DMS 273 treated with DMSO at 0.1 percent for 48 hours (cell line): Measurements from ENCODE around the gene MYOF.
"Not testable (repeated sequence)": the region's sequence is repeated elsewhere in the genome, so short reads cannot be mapped to it uniquely, and the experiment has no call there.

Experiments used
- DNase-seq: peaks from one replicate; lab custom pipeline; 2025; lab: John Stamatoyannopoulos, UW

Gene MYOF

DNA sequence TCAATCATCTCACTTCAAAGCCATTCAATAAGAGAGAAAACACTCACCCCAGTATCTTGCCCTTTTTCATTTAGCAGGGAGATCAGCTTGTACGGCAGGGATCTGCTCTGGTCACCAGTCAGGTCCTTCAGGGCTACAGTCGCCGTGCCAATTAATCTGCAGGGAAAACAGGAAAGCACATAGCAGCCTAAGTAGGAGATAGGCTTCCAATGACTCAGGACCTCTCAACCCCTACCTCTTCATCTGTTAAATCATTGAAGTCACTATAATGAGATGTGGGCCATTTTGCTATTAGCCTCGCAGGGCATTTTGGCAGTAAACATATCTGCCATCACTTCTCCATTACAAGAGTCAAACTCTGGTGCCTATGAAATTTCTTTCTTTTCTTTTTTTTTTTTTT lies 50.8 kb downstream of the MYOF start:
- DNase-seq = no peak

DNA sequence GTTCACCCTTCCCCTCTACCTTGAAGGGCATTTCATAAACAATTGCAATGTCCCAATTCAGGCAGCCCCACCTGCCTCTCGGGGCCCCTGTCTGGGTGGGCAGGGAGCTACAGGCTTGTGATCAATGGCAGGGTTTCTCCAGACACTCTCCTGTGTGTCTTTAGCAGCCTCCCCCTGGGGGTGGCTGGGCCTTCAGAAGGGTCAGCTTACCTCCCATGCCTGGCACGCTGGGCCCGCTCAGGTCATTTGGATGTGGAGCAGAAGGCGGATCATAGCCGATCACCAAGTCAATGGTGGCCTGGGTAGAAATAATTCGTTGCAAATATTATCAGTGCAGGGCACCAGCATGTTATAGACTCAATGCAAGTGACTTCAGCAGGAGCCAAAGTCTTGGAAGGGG lies 56.3 kb downstream of the MYOF start:
- no peak for DNase-seq

DNA sequence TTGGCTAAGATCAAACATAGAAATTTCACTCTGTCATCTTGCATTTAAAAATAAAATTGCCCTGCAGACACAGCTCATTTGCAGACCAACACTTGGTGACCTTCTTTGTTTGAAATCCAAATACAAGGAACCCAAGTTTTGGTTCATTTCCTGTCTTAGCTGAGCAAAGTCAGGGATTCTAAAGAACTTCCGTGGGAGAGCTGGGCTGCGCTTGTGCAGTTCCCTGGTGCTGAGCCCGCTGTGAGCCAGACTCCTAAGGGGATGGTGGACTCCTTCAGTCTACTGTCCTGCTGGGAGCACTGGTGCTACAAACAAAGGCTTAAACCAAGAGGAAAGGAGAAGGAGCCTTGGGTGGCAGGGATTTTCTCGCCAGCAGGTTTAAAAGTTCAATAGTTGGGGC lies 60.0 kb downstream of the MYOF start:
- no peak for DNase-seq

DNA sequence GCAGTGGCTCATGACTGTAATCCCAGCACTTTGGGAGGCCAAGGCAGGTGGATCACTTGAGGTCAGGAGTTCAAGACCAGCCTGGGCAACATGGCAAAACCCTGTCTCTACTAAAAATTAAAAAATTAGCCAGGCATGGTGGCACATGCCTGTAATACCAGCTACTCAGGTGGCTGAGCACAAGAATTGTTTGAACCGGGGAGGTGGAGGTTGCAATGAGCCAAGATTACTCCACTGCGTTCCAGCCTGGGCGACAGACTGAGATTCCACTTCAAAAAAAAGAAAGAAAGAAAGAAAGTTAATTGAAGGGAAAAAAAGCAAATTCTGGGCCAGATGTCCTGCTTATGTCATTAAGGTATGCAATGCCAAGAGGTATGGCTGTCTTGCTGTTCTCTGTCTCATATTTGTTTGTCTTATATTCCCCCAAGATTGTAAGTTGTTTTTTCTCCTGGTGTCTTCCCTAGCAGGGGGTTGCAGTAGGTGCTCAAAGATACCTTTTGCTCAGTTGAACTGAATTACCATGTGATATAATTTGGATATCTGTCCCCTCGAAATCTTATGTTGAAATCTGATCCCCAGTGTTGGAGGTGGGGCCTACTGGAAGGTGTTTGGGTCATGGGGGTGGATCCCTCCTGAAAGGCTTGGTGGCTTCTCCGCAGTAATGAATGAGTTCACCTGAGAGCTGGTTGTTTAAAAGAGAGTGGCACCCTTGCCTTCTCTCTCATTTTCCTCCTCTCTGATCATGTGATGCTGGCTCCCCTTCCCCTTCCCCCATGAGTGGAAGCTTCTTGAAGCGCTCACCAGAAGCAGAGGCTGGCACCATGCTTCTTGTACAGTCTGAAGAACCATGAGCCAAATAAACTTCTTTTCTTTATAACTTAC lies 60.9 kb downstream of the MYOF start:
- DNase-seq = no peak

DNA sequence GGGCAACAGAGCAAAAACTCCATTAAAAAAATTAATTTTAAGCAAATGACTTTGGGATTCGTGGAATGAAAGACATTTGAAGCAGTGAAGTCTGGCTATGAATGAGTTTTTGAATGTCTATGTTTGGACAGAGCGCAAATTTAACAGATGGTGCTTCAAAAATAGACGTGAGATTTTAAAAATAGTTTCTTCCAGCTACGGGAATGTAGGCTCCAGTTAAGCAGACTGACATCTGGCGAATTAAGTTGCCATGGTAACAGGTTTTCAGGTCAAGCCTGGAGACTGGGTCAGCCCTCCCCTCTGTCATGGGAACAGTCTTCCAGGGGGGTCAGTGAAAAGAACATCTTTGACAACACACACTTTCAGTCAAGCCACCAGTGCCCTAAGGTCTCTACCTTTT lies 62.0 kb downstream of the MYOF start:
- DNase-seq = peak; percentile 81

DNA sequence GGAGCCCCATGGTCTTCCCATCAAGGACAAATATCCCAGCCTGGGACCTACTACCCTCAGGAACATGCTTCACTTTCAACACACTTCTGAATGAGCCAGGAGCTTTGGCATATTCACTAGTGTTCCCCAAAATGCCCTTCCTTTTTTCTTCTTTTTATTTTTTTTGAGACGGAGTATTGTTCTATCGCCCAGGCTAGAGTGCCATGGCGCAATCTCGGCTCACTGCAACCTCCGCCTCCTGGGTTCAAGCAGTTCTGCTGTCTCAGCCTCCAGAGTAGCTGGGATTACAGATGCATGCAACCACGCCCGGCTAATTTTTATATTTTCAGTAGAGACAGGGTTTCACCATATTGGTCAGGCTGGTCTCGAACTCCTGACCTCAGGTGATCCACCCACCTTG lies 63.1 kb downstream of the MYOF start:
- not testable (repeated sequence) for DNase-seq

DNA sequence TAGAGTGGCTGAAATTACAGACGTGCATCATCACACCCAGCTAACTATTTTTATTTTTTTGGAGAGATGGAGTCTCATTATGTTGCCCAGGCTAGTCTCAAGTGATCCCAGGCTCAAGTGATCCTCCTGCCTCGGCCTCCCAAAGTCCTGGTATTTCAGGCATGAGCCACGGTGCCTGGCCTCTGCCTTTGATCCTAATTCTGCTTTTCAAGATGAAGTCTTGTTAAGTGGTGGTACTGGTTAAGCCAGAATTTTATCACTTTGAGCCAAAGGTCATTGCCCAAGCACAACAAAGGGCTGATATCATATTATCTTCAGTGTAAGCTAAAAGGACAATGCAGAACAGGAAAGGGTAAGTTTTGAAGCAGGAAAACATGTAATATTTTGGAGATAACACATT lies 64.2 kb downstream of the MYOF start:
- no peak for DNase-seq

DNA sequence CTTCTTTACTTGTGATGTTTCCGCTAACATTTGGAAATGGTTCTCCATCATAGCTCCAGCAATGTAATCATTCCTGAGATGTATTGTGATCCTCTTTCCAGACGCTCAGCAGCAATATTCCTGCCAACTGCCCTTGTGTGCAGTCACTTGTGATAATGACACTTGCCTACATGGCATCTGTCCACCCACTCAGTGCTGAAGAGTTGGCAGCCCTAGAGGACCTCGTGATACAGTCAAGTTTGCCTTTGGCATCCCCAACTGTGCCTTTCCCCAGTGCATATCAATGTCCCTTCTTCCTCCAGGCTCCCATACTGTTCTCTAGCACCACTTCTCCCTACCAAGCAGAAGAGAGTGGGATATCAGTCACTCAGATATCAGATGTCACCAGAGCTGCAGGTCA lies 64.9 kb downstream of the MYOF start:
- no peak for DNase-seq

DNA sequence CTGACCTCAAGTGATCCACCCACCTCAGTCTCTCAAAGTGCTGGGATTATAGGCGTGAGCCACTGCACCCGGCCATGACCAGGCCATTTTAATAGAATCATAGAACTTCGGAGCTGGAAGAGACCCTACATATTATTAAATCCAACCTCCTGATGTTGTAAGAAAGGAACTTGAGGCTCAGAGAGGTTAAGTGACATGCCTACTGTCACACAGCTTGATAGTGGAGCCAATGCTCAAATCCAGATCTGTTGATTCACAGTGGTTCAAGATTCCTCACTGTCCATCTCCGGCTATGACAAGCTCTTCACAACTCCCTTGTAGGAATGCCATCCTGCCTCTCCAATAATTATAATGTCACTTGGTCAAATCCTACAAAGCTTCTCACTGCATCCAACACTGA lies 65.3 kb downstream of the MYOF start:
- no peak for DNase-seq

DNA sequence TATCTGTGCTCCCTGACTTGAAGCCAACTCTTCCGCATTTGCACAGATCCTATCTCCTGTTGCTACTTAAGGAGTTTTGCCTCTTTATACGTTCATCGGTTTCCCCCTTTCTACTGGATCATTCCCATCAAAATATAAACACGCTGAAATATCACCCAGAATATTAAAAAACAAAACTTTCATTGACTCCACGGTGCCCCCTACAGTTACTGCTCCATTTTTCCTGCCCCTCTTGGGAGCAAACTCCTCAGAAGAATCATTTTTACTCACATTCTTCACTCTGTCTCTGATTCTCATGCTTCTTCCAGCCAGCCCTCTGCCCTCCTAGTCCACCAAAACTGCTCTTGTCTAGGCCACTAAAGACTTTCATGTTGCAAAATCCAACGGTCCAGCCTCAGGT lies 66.4 kb downstream of the MYOF start:
- DNase-seq = no peak

DNA sequence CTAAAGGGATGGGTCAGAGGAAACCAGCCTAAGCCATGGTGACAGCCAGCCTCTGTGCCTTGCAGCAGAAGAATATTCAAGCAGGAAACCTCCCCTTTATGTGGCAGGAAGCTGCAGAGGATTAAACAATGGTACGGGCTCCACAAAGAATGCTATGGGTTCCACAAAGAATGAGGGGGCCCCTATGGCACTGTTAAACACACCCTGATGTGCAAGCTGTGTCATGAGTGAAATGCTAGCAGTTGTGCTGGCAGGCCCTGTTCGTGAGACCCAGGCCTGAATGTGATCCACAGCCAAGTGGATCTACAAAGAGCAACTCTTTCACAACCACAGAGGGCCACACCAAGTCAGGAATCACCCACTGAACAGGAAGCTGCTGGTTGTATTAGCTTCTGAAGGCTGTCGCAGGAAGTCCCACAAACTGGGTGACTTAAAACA lies 68.9 kb downstream of the MYOF start:
- DNase-seq = no peak

DNA sequence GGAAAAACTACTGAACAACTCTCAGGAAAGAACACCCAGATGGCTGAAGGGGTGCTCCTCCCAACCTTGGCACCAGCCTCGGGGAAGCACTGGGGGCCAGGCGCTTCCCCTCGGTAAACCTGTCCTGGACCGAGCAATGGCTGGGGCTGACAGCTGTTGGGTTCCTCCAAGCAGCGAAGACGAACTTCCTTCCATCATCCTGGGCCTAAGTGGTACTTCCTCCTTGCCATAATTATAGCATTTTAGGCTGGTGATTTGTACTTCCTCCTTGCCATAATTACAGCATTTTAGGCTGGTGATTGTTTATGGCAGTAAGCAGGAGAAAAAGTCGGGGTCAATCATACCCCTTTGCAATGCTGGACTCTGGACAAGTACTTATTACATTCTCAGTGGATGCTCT lies 69.3 kb downstream of the MYOF start:
- DNase-seq = no peak

DNA sequence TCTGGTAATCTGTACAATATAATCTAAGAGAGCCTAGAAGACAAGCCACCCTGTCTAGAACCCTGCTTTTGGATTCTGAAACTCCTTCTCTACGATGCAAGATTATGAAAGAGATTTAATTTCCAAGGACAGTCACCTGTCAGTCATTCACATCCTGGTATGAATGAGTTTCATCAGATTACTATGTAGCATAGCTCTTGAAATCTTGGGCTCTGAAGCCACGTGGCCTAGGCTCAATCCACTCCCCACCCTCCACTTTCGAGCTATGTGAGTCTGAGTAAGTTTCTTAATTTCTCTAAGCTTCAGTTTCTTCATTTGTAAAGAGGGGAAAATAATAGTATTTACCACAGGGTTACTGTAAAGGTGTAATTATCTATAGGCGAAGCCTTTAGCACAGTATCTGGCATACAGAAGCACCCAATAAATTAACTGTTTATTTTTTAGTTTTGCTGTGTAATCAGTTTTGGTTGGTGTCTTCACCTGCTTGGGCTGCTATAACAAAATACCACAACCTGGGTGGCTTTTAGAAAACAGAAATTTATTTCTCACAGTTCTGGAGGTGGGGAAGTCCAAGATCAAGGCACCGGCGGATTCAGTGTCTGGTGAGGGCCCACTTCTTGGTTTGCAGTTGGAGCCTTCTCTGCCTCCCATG lies 71.3 kb downstream of the MYOF start:
- no peak for DNase-seq

DNA sequence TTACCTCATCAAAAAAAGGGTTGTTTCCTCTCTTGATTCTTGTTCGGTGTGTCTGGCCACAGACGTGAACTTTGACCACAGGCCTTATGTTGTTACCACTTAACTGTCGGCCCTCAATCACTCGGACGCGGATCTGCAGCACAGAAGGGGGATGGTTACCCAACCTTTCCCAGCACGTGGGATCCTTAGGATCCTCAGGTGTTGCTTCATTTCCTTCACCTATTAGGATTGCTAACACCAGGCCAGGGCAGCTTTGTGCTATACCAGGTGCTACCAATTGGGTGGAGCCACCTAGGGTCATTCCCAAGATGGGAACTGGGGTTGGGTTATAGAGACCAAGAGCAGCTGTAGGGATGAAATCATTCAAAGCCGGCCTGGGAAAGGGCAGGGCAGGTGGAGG lies 73.4 kb downstream of the MYOF start:
- DNase-seq = no peak

DNA sequence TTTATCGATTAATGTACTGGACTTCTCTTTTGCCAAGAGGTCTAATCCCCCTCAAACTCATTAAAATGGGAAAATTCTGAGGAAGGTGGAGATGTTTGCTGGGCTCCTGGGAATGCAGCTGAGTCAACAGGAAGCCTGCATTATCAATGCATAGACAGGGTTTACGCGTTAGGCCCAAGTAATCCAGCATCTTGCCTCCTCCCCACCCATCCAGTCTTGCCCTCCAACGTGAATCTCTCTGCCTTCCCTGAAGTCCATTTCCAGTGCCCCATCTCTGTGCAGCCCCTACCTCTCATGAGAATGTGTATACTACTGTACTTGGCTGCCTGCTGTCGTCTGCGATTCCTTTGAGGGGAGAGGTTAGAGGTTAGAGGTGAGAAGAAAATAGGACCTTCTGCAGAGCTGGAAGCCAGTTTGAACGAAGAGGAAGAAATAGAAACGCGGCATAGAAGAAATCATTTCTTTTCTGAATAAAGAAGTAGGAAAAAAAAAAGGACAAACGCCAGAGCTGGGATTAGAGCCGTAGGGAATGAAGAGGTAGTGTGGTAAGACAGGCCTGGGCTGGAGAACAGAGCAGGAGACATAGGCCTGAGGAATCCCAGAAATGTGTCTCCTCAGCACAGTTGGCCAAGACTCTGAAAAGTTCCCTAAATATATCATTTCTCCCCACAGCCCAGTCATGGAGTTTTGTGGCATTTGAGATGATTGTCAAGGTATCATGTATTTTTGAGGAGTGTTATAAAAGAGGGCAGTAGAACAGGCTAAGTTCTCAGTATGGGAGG lies 75.6 kb downstream of the MYOF start:
- no peak for DNase-seq

DNA sequence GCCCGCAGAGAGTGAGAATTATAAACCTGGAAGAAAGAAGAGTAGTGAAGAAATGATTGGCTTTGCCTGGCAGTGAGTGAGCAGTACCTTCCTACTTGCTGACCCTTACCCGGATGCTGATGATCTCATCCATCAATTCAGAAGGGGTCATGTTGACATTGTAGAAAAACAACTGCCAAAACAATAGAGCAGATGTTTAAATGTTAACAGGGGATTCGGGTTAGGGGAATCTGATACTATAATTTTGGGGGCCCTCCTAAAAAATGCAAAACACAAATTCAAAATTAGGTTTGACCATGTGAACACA lies 78.1 kb downstream of the MYOF start:
- DNase-seq = no peak

DNA sequence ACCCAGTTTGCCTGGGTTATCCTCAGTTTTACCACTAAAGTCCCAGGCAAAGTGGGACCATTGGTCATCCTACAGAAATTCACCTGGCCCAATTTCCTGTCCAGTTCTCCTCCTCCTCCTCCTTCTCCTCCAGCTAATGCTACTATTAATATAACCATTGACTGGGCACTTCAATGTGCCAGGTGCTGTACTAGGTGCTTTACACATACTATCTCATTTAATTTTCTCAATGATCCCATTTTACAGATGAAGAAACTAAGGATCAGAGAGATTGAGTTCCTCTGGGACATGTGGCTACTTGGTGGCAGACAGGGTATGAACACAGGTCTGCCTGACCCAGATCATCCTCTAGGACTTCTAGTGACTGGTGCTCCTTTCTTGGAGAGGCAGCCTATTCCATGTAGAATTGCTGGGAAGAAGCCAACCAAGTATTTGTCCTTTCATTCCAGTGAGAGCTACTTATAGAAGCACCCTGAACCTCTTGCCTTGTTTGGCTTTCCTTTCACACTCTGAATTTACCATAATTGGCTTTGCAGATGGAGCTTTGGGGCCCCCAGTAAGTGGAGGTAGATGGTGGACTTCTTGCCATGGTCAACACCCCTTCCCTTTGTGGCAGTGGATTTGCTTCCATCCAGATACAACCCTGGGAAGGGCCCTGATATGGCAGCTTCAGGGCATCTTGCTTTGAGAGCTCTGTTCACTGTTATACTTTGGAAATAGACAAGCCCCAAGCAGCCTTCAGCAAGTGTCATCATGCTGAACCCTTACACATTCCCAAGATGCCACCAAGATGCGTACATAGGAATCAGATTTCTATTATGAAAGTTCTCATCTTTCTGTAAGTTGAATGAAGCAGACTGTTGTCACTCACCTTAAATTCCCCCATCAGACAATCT lies 78.7 kb downstream of the MYOF start:
- DNase-seq = no peak

DNA sequence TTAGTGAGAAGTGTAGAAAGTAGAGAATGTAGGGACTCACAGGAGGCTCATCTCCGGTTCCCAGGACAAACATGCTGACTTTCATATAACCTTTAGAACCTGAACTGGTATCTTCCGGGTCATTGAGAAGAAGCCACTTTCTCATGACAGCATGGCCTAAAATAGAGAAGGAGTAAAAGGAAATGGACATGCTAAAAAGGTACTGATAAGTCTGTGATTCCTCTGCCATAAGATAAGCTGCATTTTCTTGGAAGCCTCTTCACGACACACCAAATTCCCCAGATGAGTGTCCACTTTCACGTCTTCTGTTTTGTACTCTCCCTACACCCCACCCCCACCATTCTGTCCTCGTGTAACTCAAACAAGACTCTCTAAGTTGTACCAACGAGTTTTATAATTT lies 79.9 kb downstream of the MYOF start:
- no peak for DNase-seq

DNA sequence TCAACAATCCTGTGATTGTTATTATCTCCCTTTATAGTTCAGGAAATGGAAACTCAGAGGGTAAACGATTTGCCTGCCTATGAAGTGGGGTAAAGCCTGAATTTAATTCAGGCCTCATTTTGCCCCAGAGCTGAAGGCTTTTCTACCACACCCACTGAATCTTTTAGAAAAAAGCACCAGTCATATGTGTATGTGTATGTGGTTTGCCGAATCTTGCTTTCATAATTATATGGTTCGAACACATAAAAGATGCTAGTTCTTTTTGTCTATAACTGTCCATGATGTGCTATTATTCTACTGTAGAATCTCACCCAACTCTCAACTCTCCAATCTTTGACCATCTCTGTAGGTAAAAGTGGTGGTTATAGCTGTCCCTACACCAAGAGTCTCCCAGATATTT lies 83.6 kb downstream of the MYOF start:
- no peak for DNase-seq

DNA sequence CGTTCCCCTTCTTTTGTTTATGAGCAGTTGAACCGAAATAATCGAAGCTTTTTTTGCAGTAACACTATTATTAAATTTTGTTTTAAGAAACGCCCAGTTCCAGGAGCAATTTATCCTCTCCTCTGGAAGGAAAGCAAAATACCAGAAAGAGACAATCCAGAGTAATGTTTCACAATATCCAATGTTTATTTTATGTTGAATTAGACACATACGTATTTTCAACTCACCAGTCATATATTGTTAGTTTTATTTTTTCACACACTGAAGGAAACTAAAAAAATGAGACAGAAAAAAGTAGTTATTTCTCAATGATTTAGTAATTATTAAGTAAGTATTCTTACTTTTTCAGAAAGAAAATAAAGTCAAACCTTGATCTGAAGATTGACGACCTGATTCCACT lies 85.1 kb downstream of the MYOF start:
- DNase-seq = no peak

DNA sequence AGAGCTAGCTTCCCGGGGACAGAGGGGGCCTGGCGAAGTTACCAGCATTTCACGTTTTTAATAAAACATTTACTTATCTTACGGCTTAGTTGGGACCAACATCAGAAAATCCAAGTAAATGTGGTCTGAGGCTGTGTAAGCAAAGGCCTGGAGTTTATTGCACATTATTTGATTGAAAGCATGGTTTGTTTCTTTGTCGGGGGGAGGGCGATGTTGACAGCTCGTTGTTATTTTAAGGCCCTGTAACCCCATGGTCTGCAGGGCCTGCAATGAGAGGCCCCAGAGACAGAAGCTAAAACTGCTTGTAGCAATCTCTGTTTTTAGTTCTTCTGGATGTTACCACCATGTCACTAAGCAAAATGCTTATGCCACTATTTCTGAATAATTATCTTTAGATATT lies 88.9 kb downstream of the MYOF start:
- no peak for DNase-seq

DNA sequence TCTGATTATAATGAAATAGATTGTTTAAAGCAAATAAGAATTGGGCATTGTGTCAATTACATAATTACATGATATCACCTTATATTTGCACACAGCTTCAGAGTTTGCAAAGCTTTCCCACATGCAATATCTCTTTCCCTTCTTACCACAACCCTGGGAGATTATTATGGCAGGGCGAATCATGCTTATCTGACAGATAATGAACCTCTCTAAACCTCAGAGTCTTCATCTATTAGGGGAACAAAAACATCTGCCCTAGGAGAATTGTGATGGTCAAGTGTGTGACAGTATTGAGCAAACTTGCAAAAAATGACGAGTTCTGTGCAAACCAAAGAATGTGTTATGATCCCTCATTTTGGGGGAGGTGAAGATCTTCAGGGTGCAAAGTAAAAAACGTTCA lies 90.0 kb downstream of the MYOF start:
- no peak for DNase-seq
